Subcutaneous abdominal adipose tissue (tissue), 5 donors: ENCODE measurements around the gene ACYP2.
"Not testable (repeated sequence)": the region's sequence is repeated elsewhere in the genome, so short reads cannot be mapped to it uniquely, and the experiment has no call there.

Experiments used
- H3K27ac ChIP-seq: one replicate; pipeline ENCODE4 v1.7.0; 2013; ENCODE audit warnings: low read depth, mild to moderate bottlenecking, inconsistent platforms, low read length, moderate library complexity
- H3K27me3 ChIP-seq, 5 donors: one replicate each; pipeline ENCODE4 v1.7.0; 2013; ENCODE audit warnings: low read length in 5 of 5, inconsistent platforms in 1 of 5; ENCODE audit not compliant: control insufficient read depth in 5 of 5, insufficient read depth in 4 of 5
- H3K36me3 ChIP-seq, 5 donors: one replicate each; pipeline ENCODE4 v1.7.0; 2013; ENCODE audit warnings: low read length in 5 of 5; ENCODE audit not compliant: control insufficient read depth in 5 of 5, insufficient read depth in 5 of 5
- H3K4me1 ChIP-seq, 5 donors: one replicate each; pipeline ENCODE4 v1.7.0; 2013; ENCODE audit warnings: low read length in 5 of 5, mild to moderate bottlenecking in 3 of 5, moderate library complexity in 1 of 5; ENCODE audit not compliant: control insufficient read depth in 5 of 5, insufficient read depth in 5 of 5
- H3K4me3 ChIP-seq, 5 donors: one replicate each; pipeline ENCODE4 v1.7.0; 2013; ENCODE audit warnings: low read length in 5 of 5, low read depth in 1 of 5
- H3K9ac ChIP-seq, 5 donors: one replicate each; pipeline ENCODE4 v1.7.0; 2013; ENCODE audit warnings: low read length in 5 of 5, mild to moderate bottlenecking in 4 of 5, moderate library complexity in 3 of 5
- H3K9me3 ChIP-seq, 5 donors: one replicate each; pipeline ENCODE4 v1.7.0; 2013; ENCODE audit warnings: low read length in 5 of 5; ENCODE audit not compliant: control insufficient read depth in 5 of 5
- donor health status: healthy.
- donor health status: healthy.
- donor health status: healthy.
- donor health status: healthy.
- donor health status: healthy.

Gene ACYP2

GRCh38 chr2:54115284-54116137 is at the start of gene ACYP2:
ACYP2 (plus strand) TSS chr2:54115615.
- H3K4me1 ChIP-seq, result peaks cover 0 to 10% (median 7%) of the 10 kb centered on the region in 5 donors
- H3K4me3 ChIP-seq, result peak within 1 kb of the TSS; percentile 80 to 92 (median 85)
- peak within 1 kb of the TSS; percentile 100 for H3K27ac ChIP-seq
- peaks cover 0 to 5% (median under 1%) of the 10 kb centered on the region in 5 donors for H3K9me3 ChIP-seq
- no peaks in the 10 kb centered on the region for H3K27me3 ChIP-seq
- peaks cover 0 to 4% (median 0%) of the 10 kb centered on the region in 5 donors for H3K36me3 ChIP-seq
- peak within 1 kb of the TSS; percentile 94 to 98 (median 97) for H3K9ac ChIP-seq

GRCh38 chr2:54065891-54066290 is 49.5 kb upstream of the ACYP2 start:
- Histone ChIP-seq H3K9me3 (no peaks in the 10 kb centered on the region), H3K9ac (no peak overlapping the region), H3K4me3 (no peak overlapping the region), H3K36me3 (no peaks in the 10 kb centered on the region), H3K27ac (no peak overlapping the region), H3K27me3 (no peaks in the 10 kb centered on the region), H3K4me1 (no peaks in the 10 kb centered on the region)

GRCh38 chr2:54067851-54068375 is 47.5 kb upstream of the ACYP2 start:
- H3K27ac ChIP-seq, result no peak overlapping the region

GRCh38 chr2:54072483-54072882 is 42.9 kb upstream of the ACYP2 start:
- H3K27ac ChIP-seq, H3K36me3 ChIP-seq, H3K4me3 ChIP-seq, H3K9me3 ChIP-seq, H3K4me1 ChIP-seq, H3K27me3 ChIP-seq, H3K9ac ChIP-seq: not testable (repeated sequence)

More at GRCh38 chr2:54067851-54068375, 47.5 kb upstream of the ACYP2 start:
- H3K4me1 ChIP-seq, result no peaks in the 10 kb centered on the region
- H3K27me3 ChIP-seq, result no peaks in the 10 kb centered on the region
- H3K9me3 ChIP-seq, result no peaks in the 10 kb centered on the region
- no peak overlapping the region for H3K4me3 ChIP-seq
- H3K36me3 ChIP-seq, result no peaks in the 10 kb centered on the region
- no peak overlapping the region for H3K9ac ChIP-seq

- H3K27ac ChIP-seq, result no peak overlapping the region
- H3K27me3 ChIP-seq, result no peaks in the 10 kb centered on the region
- no peak overlapping the region for H3K9ac ChIP-seq
- no peak overlapping the region for H3K4me3 ChIP-seq
- H3K4me1 ChIP-seq, result no peaks in the 10 kb centered on the region
- H3K36me3 ChIP-seq, result no peaks in the 10 kb centered on the region
- H3K9me3 ChIP-seq, result no peaks in the 10 kb centered on the region
Observed at GRCh38 chr2:54073796-54074195, 41.6 kb upstream of the ACYP2 start.

- Histone ChIP-seq H3K4me1 (no peaks in the 10 kb centered on the region), H3K27ac (no peak overlapping the region), H3K9ac (no peak overlapping the region), H3K36me3 (no peaks in the 10 kb centered on the region), H3K27me3 (no peaks in the 10 kb centered on the region), H3K9me3 (no peaks in the 10 kb centered on the region), H3K4me3 (no peak overlapping the region)
Observed at GRCh38 chr2:54074606-54075341, 40.6 kb upstream of the ACYP2 start.

- H3K4me1 ChIP-seq, result no peaks in the 10 kb centered on the region
- no peak overlapping the region for H3K4me3 ChIP-seq
- no peak overlapping the region for H3K9ac ChIP-seq
- peaks cover 0 to 3% (median 0%) of the 10 kb centered on the region in 5 donors for H3K36me3 ChIP-seq
- no peak overlapping the region for H3K27ac ChIP-seq
- H3K27me3 ChIP-seq, result no peaks in the 10 kb centered on the region
- no peaks in the 10 kb centered on the region for H3K9me3 ChIP-seq
Observed at GRCh38 chr2:54076586-54076985, 38.8 kb upstream of the ACYP2 start.

GRCh38 chr2:54077088-54077900 is 38.1 kb upstream of the ACYP2 start:
- no peaks in the 10 kb centered on the region for H3K27me3 ChIP-seq
- H3K9ac ChIP-seq, result no peak overlapping the region
- no peak overlapping the region for H3K27ac ChIP-seq
- H3K4me1 ChIP-seq, result no peaks in the 10 kb centered on the region
- no peaks in the 10 kb centered on the region for H3K9me3 ChIP-seq
- peaks cover 0 to 3% (median 0%) of the 10 kb centered on the region in 5 donors for H3K36me3 ChIP-seq
- no peak overlapping the region for H3K4me3 ChIP-seq

GRCh38 chr2:54079331-54079730 is 36.1 kb upstream of the ACYP2 start:
- no peak overlapping the region for H3K27ac ChIP-seq
- no peaks in the 10 kb centered on the region for H3K27me3 ChIP-seq
- peaks cover 0 to 3% (median 0%) of the 10 kb centered on the region in 5 donors for H3K36me3 ChIP-seq
- no peak overlapping the region for H3K9ac ChIP-seq
- H3K9me3 ChIP-seq, result no peaks in the 10 kb centered on the region
- no peak overlapping the region for H3K4me3 ChIP-seq
- H3K4me1 ChIP-seq, result no peaks in the 10 kb centered on the region
